Measurements from ENCODE around the gene CPM. TPM values are rescaled to one million over a fixed set of nuclear protein-coding genes. Genes with fewer than 3 reads are reported as not detected.
"Not testable (repeated sequence)": the region's sequence is repeated elsewhere in the genome, so short reads cannot be mapped to it uniquely, and the experiment has no call there.

The CPM gene
- total RNA-seq, 1 donor from 2014 or later = 224 TPM

DNA sequence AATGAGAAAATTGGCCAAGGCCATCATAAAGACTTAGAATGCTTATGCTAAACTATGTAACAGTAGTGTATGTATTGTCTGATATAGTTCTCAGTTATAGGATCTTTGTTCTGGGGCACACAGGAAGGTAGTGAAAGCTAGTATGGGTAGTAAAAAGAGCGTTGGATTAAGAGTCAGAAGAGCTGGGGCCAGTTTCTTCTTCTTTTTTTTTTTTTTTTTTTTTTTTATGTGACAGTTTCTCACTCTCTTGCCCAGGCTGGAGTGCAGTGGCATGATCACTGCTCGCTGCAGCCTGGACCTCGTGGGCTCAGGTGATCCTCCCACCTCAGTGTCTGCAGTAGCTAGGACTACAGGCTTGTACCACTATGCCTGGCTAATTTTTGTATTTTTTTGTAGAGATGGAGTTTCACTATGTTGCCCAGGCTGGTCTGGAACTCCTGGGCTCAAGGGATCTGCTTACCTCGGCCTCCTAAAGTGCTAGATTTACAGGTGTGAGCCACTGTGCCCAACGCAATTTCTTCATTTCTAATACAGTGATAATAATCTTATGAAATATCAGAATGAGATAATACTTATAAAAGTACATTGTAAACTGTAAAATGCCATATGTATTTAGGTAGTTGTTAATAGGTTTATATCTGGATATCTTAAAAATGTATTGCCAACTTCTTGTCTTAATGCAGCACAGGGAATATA, 117.6 kb downstream of the CPM start:
- no peak for ATAC-seq
- Histone ChIP-seq H3K27ac (no peak overlapping the region), H3K4me1 (peaks cover 58% of the 10 kb centered on the region), H3K27me3 (ENCODE audit: low read depth) (no peaks in the 10 kb centered on the region), H3K36me3 (peaks cover 99% of the 10 kb centered on the region), H3K9me3 (no peaks in the 10 kb centered on the region), H3K4me3 (peak overlapping the region; percentile 4)
- no peak for DNase-seq
- TF ChIP-seq, protein P1, sequence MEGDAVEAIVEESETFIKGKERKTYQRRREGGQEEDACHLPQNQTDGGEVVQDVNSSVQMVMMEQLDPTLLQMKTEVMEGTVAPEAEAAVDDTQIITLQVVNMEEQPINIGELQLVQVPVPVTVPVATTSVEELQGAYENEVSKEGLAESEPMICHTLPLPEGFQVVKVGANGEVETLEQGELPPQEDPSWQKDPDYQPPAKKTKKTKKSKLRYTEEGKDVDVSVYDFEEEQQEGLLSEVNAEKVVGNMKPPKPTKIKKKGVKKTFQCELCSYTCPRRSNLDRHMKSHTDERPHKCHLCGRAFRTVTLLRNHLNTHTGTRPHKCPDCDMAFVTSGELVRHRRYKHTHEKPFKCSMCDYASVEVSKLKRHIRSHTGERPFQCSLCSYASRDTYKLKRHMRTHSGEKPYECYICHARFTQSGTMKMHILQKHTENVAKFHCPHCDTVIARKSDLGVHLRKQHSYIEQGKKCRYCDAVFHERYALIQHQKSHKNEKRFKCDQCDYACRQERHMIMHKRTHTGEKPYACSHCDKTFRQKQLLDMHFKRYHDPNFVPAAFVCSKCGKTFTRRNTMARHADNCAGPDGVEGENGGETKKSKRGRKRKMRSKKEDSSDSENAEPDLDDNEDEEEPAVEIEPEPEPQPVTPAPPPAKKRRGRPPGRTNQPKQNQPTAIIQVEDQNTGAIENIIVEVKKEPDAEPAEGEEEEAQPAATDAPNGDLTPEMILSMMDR (IDR thresholded peaks at IDR 0.05) = no peak
- intact Hi-C loops (cut with DNase I) = no loop called here

DNA sequence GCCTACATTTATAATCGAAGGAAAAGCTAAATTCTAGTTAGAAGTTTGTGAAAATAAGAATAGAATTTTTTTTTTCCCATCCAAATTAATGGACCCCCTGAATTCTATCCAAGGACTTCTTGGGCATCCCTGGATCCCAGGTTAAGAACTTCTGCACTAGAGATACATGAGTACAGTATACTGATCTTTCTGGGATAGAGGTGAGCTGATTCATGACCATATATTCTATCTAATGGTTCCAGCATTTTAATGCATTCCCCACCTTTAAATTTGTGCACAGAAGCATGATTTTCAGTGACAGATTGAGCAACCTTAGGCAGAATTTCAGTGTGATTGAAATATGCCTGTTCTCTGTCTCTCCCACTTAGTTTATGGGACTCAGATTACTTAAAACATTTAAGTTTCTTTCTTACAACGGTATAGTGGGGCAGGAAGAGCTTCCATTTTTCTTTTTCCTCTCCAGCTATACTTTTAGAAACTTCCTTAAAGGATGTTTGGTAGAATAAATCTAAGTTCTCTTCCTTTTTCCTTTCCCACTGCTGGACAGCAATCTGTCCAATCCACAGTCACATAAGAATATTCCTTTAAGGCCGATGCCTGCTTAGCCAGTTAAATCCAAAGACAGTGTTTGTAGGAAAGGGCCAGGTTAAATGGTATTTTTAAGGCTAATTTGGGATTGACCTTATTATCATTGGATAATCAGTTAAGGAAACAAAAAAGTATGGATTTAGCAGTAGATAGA, 118.3 kb downstream of the CPM start:
- intact Hi-C loops (cut with DNase I) = no loop called here
- H3K36me3 ChIP-seq = peaks cover 99% of the 10 kb centered on the region
- H3K9me3 ChIP-seq = no peaks in the 10 kb centered on the region
- no peaks in the 10 kb centered on the region for H3K27me3 ChIP-seq (ENCODE audit: low read depth)
- TF ChIP-seq, protein P1 (IDR thresholded peaks at IDR 0.05) = no peak
- DNase-seq = no peak
- no peak overlapping the region for H3K27ac ChIP-seq
- peaks cover 63% of the 10 kb centered on the region for H3K4me1 ChIP-seq
- no peak for ATAC-seq
- peak overlapping the region; percentile 4 for H3K4me3 ChIP-seq

DNA sequence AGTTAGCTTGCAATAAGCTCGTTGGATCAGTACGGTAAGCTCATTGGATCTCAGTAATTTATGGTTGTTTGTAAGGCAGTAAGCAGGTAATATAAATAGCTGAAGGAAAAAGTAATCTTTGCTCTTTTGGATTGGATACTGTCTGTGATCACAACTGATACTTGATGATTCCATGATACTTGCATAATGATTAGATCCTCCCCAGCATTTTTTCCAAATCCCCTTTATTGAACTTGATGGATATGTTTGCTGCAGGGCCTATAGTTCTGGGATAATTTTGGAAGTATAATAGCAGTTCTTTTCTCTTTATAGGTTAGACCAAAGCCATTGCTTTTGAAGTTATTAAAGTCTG, 119.8 kb downstream of the CPM start:
- Histone ChIP-seq H3K27ac (no peak overlapping the region), H3K4me3 (no peak overlapping the region), H3K4me1 (peaks cover 68% of the 10 kb centered on the region), H3K36me3 (peaks cover 90% of the 10 kb centered on the region), H3K27me3 (ENCODE audit: low read depth) (no peaks in the 10 kb centered on the region), H3K9me3 (no peaks in the 10 kb centered on the region)
- TF ChIP-seq, protein P1 (IDR thresholded peaks at IDR 0.05) = no peak
- DNase-seq (no peak), ATAC-seq (no peak)
- intact Hi-C loops (cut with DNase I) = no loop called here

DNA sequence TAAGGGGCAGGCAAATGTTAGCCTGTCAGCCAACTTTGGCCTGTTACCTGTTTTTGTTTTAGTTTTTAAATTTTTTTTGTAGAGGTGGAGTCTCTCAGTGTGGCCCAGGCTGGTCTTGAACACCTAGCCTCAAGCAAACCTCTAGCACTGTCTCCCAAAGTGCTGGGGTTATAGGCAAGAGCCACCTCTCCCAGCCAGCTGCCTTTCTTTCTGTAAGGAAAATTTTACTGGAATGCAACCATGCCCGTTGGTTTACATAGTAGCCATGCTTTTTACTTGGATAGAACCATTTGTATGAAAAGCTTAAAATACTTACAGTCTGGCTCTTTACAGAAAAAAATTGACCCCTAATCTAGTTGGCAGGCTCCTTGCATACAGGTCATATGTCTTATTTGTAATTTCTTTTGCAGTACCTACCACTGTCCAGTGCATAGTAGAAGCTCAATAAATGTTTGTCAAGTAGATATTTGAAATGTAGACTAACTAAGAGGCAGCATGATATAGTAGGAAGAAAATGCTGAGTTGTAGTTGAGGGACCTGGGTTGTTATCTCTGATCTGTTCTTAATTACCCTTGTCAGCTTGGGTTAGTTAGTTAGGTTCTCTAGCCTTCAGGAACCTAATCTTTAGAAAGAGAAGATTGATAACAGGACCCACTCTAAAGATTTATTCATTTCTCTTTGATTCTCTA, 120.3 kb downstream of the CPM start:
- ATAC-seq (no peak), DNase-seq (no peak)
- no peaks in the 10 kb centered on the region for H3K27me3 ChIP-seq (ENCODE audit: low read depth)
- H3K4me1 ChIP-seq = peaks cover 68% of the 10 kb centered on the region
- H3K36me3 ChIP-seq = peaks cover 84% of the 10 kb centered on the region
- TF ChIP-seq, protein P1 (IDR thresholded peaks at IDR 0.05) = no peak
- intact Hi-C loops (cut with DNase I) = no loop called here
- no peaks in the 10 kb centered on the region for H3K9me3 ChIP-seq
- no peak overlapping the region for H3K27ac ChIP-seq
- H3K4me3 ChIP-seq = peak overlapping the region; percentile 5

DNA sequence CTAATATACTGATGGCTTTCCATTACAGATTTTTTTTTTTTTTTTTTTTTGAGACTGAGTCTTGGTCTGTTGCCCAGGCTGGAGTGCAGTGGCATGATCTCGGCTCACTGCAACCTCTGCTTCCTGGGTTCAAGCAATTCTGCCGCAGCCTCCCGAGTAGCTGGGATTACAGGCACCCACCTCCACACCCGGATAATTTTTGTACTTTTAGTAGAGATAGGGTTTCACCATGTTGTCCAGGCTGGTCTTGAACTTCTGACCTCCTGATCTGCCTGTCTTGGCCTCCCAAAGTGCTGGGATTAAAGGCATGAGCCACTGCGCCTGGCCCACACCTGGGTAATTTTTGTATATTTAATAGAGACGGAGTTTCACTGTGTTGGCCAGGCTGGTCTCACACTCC, 121.4 kb downstream of the CPM start:
- Histone ChIP-seq H3K4me3 (peak overlapping the region; percentile 30), H3K36me3 (peaks cover 73% of the 10 kb centered on the region), H3K4me1 (peaks cover 74% of the 10 kb centered on the region)
- H3K27me3 ChIP-seq (ENCODE audit: low read depth); intact Hi-C loops (cut with DNase I); DNase-seq; H3K27ac ChIP-seq; ATAC-seq; H3K9me3 ChIP-seq: not testable (repeated sequence)

DNA sequence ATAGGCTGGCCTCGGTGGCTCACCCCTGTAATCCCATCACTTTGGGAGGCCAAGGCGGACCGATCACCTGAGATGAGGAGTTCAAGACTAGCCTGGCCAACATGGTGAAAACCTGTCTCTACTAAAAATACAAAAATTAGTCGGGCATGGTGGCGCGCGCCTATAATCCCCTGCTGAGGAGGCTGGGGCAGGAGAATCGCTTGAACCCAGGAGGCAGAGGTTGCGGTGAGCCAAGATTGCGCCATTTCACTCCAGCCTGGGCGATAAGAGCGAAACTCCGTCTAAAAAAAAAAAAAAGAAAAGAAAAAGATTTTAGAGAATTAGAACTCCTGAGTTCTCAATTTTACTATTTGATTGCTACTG, 123.0 kb downstream of the CPM start:
- Histone ChIP-seq H3K36me3 (peaks cover 58% of the 10 kb centered on the region), H3K4me3 (peak overlapping the region; percentile 94), H3K4me1 (peaks cover 60% of the 10 kb centered on the region)
- H3K9me3 ChIP-seq; ATAC-seq; H3K27ac ChIP-seq; intact Hi-C loops (cut with DNase I); DNase-seq; H3K27me3 ChIP-seq (ENCODE audit: low read depth): not testable (repeated sequence)
